Measurements from ENCODE around the gene ACBD6. TPM values are rescaled to one million over a fixed set of nuclear protein-coding genes. Genes with fewer than 3 reads are reported as not detected.

ACBD6 gene
- total RNA-seq, 1 experiment from 2014 or later = 63.7 TPM

- no TSS peak for BruUV-seq (replicated peaks)
- ChIA-PET POLR2A (ENCODE audit: low non-redundant PET) (no interaction called here), CTCF (no interaction called here)
- intact Hi-C loops (cut with micrococcal nuclease; ENCODE audit: unreplicated experiment) = no loop called here
- Histone ChIP-seq H3K36me3 (ENCODE audit: insufficient read depth, low read length, poor library complexity, severe bottlenecking) (no peaks in the 10 kb centered on the region), H3K9me3 (ENCODE audit: low read depth, low read length, poor library complexity, severe bottlenecking) (no peaks in the 10 kb centered on the region), H3K27ac (ENCODE audit: low read depth, low read length, poor library complexity, severe bottlenecking) (no peak overlapping the region), H3K4me1 (ENCODE audit: insufficient read depth, low read length, poor library complexity, severe bottlenecking) (peaks cover 5% of the 10 kb centered on the region), H3K4me3 (ENCODE audit: low read depth, low read length, poor library complexity, severe bottlenecking) (no peak overlapping the region), H3K27me3 (replicated peaks; ENCODE audit: insufficient read depth, low read depth, low read length, poor library complexity) (no peaks in the 10 kb centered on the region)
- TF ChIP-seq EZH2 (IDR thresholded peaks at IDR 0.05; ENCODE audit: borderline replicate concordance, low read depth, low read length, poor library complexity, severe bottlenecking) (no peak), CTCF (conservative IDR thresholded peaks at IDR 0.05; ENCODE audit: low read depth, low read length) (no peak)
- no peak for DNase-seq (ENCODE audit: low spot score)
Observed at GRCh38 chr1:180370597-180370996, 131.8 kb downstream of the ACBD6 start.

GRCh38 chr1:180370188-180370587, 132.2 kb downstream of the ACBD6 start:
- Histone ChIP-seq H3K9me3 (ENCODE audit: low read depth, low read length, poor library complexity, severe bottlenecking) (no peaks in the 10 kb centered on the region), H3K36me3 (ENCODE audit: insufficient read depth, low read length, poor library complexity, severe bottlenecking) (no peaks in the 10 kb centered on the region), H3K4me3 (ENCODE audit: low read depth, low read length, poor library complexity, severe bottlenecking) (no peak overlapping the region), H3K27me3 (replicated peaks; ENCODE audit: insufficient read depth, low read depth, low read length, poor library complexity) (no peaks in the 10 kb centered on the region), H3K27ac (ENCODE audit: low read depth, low read length, poor library complexity, severe bottlenecking) (no peak overlapping the region), H3K4me1 (ENCODE audit: insufficient read depth, low read length, poor library complexity, severe bottlenecking) (peaks cover 5% of the 10 kb centered on the region)
- no peak for TF ChIP-seq CTCF (conservative IDR thresholded peaks at IDR 0.05; ENCODE audit: low read depth, low read length)
- no peak for TF ChIP-seq EZH2 (IDR thresholded peaks at IDR 0.05; ENCODE audit: borderline replicate concordance, low read depth, low read length, poor library complexity, severe bottlenecking)
- POLR2A ChIA-PET (ENCODE audit: low non-redundant PET) = no interaction called here
- CTCF ChIA-PET = no interaction called here
- intact Hi-C loops (cut with micrococcal nuclease; ENCODE audit: unreplicated experiment) = no loop called here
- no TSS peak for BruUV-seq (replicated peaks)
- no peak for DNase-seq (ENCODE audit: low spot score)

- Histone ChIP-seq H3K36me3 (ENCODE audit: insufficient read depth, low read length, poor library complexity, severe bottlenecking) (no peaks in the 10 kb centered on the region), H3K27me3 (replicated peaks; ENCODE audit: insufficient read depth, low read depth, low read length, poor library complexity) (no peaks in the 10 kb centered on the region), H3K4me3 (ENCODE audit: low read depth, low read length, poor library complexity, severe bottlenecking) (no peak overlapping the region), H3K27ac (ENCODE audit: low read depth, low read length, poor library complexity, severe bottlenecking) (no peak overlapping the region), H3K9me3 (ENCODE audit: low read depth, low read length, poor library complexity, severe bottlenecking) (no peaks in the 10 kb centered on the region), H3K4me1 (ENCODE audit: insufficient read depth, low read length, poor library complexity, severe bottlenecking) (peaks cover 5% of the 10 kb centered on the region)
- BruUV-seq (replicated peaks) = no TSS peak
- CTCF ChIA-PET = no interaction called here
- intact Hi-C loops (cut with micrococcal nuclease; ENCODE audit: unreplicated experiment) = no loop called here
- no peak for TF ChIP-seq CTCF (conservative IDR thresholded peaks at IDR 0.05; ENCODE audit: low read depth, low read length)
- no peak for TF ChIP-seq EZH2 (IDR thresholded peaks at IDR 0.05; ENCODE audit: borderline replicate concordance, low read depth, low read length, poor library complexity, severe bottlenecking)
- POLR2A ChIA-PET (ENCODE audit: low non-redundant PET) = no interaction called here
- DNase-seq (ENCODE audit: low spot score) = no peak
Observed at GRCh38 chr1:180369061-180369460, 133.3 kb downstream of the ACBD6 start.
